22Rv1 (cell line): ENCODE measurements around the gene VPS8.
"Not testable (repeated sequence)": the region's sequence is repeated elsewhere in the genome, so short reads cannot be mapped to it uniquely, and the experiment has no call there.

Experiments used
- H3K27ac ChIP-seq: fragments of 450-650 bp; 2 replicates; pipeline ENCODE4 v1.5.1; 2017
- CTCF ChIP-seq: fragments of 450-650 bp; IDR thresholded peaks from 2 replicates; pipeline ENCODE4 v1.5.1; 2017; ENCODE audit warnings: mild to moderate bottlenecking
- ZFX ChIP-seq: fragments of 450-650 bp; IDR thresholded peaks from 2 replicates; pipeline ENCODE4 v1.6.1; 2017; ENCODE audit warnings: antibody characterized with exemption, borderline replicate concordance

The VPS8 gene

GRCh38 chr3:184945886-184946625 is 134.1 kb downstream of the VPS8 start:
- no peak overlapping the region for H3K27ac ChIP-seq
- TF ChIP-seq CTCF (no peak), ZFX (no peak)

GRCh38 chr3:184946917-184947316 is 135.0 kb downstream of the VPS8 start:
- TF ChIP-seq CTCF (no peak), ZFX (no peak)
- no peak overlapping the region for H3K27ac ChIP-seq

- no peak for TF ChIP-seq CTCF
- TF ChIP-seq ZFX = no peak
- H3K27ac ChIP-seq = no peak overlapping the region
These were observed 137.4 kb downstream of the VPS8 start for GRCh38 chr3:184949251-184949965.

GRCh38 chr3:184950816-184951215 is 138.8 kb downstream of the VPS8 start:
- not testable (repeated sequence) for H3K27ac ChIP-seq

- H3K27ac ChIP-seq = no peak overlapping the region
These were observed 140.7 kb downstream of the VPS8 start for GRCh38 chr3:184952671-184953070.

GRCh38 chr3:184953401-184953800 is 141.4 kb downstream of the VPS8 start:
- TF ChIP-seq CTCF = no peak
- TF ChIP-seq ZFX = no peak
- no peak overlapping the region for H3K27ac ChIP-seq

More at GRCh38 chr3:184952671-184953070, 140.7 kb downstream of the VPS8 start:
- no peak for TF ChIP-seq ZFX
- TF ChIP-seq CTCF = no peak

- H3K27ac ChIP-seq = no peak overlapping the region
- TF ChIP-seq ZFX (no peak), CTCF (no peak)
These were observed 142.3 kb downstream of the VPS8 start for GRCh38 chr3:184954251-184954650.

- not testable (repeated sequence) for H3K27ac ChIP-seq
These were observed 142.9 kb downstream of the VPS8 start for GRCh38 chr3:184954851-184955250.
